H1 (cell line): ENCODE measurements around the gene PPA1. TPM values are rescaled to one million over a fixed set of nuclear protein-coding genes. Genes with fewer than 3 reads are reported as not detected.

Source experiments
- CBX5 ChIP-seq: fragments of 300-800, 300-1000 bp; sonication (generic); IDR thresholded peaks from 2 replicates; pipeline ENCODE4 v1.7.1; 2016; ENCODE audit warnings: antibody characterized with exemption, low read length, low read depth
- EP300 ChIP-seq, 2 experiments: IDR thresholded peaks; 1 replicate in 1 of 2; 2 replicates in 1 of 2; pipeline ENCODE4 v1.6.1; 2011 to 2012; ENCODE audit warnings: low read depth in 2 of 2, low read length in 2 of 2, mild to moderate bottlenecking in 2 of 2, borderline replicate concordance in 1 of 2, inconsistent platforms in 1 of 2, moderate library complexity in 1 of 2
- RNF2 ChIP-seq: fragments of 200-900, 300-1000 bp; sonication (generic); IDR thresholded peaks from 2 replicates; pipeline ENCODE4 v1.7.1; 2016; ENCODE audit warnings: borderline replicate concordance, low read depth, mild to moderate bottlenecking, antibody characterized with exemption, low read length; ENCODE audit not compliant: poor library complexity, severe bottlenecking; ENCODE audit errors: missing control alignments
- polyA plus RNA-seq, 7 experiments: library from polyadenylated mRNA; depleted of rRNA in 3 of 7; stranded (reverse) in 5 of 7; unstranded in 2 of 7; fragments of >200 nt in 5 of 7; fragments of 200-250 nt in 2 of 7; gene quantifications; 1 replicate in 5 of 7; 2 replicates in 1 of 7; 4 replicates in 1 of 7; pipeline versions ENCODE4 v1.2.1 to v1.2.3, GENCODE V29; 2011 to 2013; ENCODE audit warnings: missing spikeins in 2 of 7, mixed read lengths in 2 of 7
- total RNA-seq: library from RNA; stranded (reverse); fragmentation: NEBNext Ultra II Directional; extraction: Animal tissue kit (Norgen Biotek cat#: 25700); gene quantifications from 2 replicates; pipeline ENCODE4 v1.2.1, GENCODE V29; 2021
- TF ChIP-seq, protein P1 (sequence below): fragments of 300-600 bp; sonication (generic); IDR thresholded peaks from 2 replicates; pipeline ENCODE4 v1.7.1; 2012; ENCODE audit warnings: low read length, moderate library complexity, mild to moderate bottlenecking, inconsistent platforms; ENCODE audit not compliant: insufficient replicate concordance

The PPA1 gene
- total and polyA plus RNA-seq, 2 of the 8 experiments (the other 6 are each of a cell fraction or from before 2014, with no cell fraction given): 77.0 to 191 TPM

DNA sequence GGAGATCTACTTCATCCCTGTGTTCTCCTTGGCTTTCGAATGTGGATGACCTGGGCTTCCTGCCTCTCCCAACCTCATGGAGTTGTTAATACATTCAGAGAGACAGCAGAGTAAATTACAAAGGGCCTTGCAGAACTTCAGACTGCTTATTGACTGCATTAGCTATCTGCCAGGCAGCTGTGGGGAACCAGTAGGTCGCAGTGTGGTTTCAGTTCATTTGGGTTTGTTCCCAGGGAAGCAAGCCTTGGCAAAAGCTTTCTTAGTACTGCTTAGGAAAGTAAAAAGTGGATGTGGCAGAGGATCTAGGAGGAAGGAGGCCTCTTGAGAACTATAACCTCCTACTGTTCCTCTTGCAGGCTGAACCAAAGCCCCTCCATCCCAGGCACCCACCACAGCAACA is 41.4 kb upstream of the PPA1 start (continued):
- TF ChIP-seq RNF2 (no peak), EP300 (IDR thresholded peaks at IDR 0.05; ENCODE audit: borderline replicate concordance in 1 of 2, low read depth in 2 of 2, low read length in 2 of 2) (no peak), CBX5 (no peak)
- TF ChIP-seq, protein P1, sequence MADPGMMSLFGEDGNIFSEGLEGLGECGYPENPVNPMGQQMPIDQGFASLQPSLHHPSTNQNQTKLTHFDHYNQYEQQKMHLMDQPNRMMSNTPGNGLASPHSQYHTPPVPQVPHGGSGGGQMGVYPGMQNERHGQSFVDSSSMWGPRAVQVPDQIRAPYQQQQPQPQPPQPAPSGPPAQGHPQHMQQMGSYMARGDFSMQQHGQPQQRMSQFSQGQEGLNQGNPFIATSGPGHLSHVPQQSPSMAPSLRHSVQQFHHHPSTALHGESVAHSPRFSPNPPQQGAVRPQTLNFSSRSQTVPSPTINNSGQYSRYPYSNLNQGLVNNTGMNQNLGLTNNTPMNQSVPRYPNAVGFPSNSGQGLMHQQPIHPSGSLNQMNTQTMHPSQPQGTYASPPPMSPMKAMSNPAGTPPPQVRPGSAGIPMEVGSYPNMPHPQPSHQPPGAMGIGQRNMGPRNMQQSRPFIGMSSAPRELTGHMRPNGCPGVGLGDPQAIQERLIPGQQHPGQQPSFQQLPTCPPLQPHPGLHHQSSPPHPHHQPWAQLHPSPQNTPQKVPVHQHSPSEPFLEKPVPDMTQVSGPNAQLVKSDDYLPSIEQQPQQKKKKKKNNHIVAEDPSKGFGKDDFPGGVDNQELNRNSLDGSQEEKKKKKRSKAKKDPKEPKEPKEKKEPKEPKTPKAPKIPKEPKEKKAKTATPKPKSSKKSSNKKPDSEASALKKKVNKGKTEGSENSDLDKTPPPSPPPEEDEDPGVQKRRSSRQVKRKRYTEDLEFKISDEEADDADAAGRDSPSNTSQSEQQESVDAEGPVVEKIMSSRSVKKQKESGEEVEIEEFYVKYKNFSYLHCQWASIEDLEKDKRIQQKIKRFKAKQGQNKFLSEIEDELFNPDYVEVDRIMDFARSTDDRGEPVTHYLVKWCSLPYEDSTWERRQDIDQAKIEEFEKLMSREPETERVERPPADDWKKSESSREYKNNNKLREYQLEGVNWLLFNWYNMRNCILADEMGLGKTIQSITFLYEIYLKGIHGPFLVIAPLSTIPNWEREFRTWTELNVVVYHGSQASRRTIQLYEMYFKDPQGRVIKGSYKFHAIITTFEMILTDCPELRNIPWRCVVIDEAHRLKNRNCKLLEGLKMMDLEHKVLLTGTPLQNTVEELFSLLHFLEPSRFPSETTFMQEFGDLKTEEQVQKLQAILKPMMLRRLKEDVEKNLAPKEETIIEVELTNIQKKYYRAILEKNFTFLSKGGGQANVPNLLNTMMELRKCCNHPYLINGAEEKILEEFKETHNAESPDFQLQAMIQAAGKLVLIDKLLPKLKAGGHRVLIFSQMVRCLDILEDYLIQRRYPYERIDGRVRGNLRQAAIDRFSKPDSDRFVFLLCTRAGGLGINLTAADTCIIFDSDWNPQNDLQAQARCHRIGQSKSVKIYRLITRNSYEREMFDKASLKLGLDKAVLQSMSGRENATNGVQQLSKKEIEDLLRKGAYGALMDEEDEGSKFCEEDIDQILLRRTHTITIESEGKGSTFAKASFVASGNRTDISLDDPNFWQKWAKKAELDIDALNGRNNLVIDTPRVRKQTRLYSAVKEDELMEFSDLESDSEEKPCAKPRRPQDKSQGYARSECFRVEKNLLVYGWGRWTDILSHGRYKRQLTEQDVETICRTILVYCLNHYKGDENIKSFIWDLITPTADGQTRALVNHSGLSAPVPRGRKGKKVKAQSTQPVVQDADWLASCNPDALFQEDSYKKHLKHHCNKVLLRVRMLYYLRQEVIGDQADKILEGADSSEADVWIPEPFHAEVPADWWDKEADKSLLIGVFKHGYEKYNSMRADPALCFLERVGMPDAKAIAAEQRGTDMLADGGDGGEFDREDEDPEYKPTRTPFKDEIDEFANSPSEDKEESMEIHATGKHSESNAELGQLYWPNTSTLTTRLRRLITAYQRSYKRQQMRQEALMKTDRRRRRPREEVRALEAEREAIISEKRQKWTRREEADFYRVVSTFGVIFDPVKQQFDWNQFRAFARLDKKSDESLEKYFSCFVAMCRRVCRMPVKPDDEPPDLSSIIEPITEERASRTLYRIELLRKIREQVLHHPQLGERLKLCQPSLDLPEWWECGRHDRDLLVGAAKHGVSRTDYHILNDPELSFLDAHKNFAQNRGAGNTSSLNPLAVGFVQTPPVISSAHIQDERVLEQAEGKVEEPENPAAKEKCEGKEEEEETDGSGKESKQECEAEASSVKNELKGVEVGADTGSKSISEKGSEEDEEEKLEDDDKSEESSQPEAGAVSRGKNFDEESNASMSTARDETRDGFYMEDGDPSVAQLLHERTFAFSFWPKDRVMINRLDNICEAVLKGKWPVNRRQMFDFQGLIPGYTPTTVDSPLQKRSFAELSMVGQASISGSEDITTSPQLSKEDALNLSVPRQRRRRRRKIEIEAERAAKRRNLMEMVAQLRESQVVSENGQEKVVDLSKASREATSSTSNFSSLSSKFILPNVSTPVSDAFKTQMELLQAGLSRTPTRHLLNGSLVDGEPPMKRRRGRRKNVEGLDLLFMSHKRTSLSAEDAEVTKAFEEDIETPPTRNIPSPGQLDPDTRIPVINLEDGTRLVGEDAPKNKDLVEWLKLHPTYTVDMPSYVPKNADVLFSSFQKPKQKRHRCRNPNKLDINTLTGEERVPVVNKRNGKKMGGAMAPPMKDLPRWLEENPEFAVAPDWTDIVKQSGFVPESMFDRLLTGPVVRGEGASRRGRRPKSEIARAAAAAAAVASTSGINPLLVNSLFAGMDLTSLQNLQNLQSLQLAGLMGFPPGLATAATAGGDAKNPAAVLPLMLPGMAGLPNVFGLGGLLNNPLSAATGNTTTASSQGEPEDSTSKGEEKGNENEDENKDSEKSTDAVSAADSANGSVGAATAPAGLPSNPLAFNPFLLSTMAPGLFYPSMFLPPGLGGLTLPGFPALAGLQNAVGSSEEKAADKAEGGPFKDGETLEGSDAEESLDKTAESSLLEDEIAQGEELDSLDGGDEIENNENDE: no peak
